ENCODE data around the gene SH2D4B. TPM values are rescaled to one million over a fixed set of nuclear protein-coding genes. Genes with fewer than 3 reads are reported as not detected.

SH2D4B gene
- total RNA-seq, 1 donor = not detected

- DNase-seq (ENCODE audit: low read depth) = no peak
- TF ChIP-seq CTCF (IDR thresholded peaks at IDR 0.05; ENCODE audit: insufficient read depth, low read length) = no peak
- no peak overlapping the region for H3K4me3 ChIP-seq (ENCODE audit: low read depth, low read length)
These were observed 108.7 kb downstream of the SH2D4B start for GRCh38 chr10:80646366-80646765.

DNA sequence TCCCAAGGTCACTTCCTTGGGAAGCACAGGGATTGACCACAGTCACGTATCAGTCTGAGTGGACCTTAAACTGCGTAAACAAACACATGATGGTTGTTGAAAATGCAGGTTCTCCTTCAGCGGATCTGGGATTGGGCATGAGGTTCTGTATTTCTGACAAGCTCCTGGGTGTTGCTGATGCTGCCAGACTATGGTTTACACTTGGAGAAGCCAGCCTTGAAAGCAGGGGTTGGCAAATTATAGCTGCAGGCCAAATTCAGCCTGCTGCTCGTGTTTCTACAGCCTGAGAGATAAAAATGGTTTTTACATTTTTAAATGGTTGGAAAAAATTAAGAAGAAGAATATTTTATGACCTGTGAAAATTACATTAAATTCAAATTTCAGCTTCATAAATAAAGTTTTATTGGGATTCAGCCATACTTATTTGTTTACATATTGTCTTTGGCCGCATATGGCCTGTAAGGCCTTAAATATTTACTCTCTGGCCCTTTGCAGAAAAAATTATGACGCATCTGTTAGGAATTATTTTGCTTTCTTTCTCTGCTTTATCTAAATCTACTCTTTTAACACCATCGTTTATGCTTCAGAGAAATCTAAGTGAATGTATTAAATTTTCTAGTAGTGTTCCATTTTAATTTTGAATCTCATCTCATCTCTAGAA lies 109.6 kb downstream of the SH2D4B start:
- no peak overlapping the region for H3K4me3 ChIP-seq (ENCODE audit: low read depth, low read length)
- no peak for DNase-seq (ENCODE audit: low read depth)
- no peak for TF ChIP-seq CTCF (IDR thresholded peaks at IDR 0.05; ENCODE audit: insufficient read depth, low read length)

- H3K4me3 ChIP-seq (ENCODE audit: low read depth, low read length) = no peak overlapping the region
- DNase-seq (ENCODE audit: low read depth) = no peak
- TF ChIP-seq CTCF (IDR thresholded peaks at IDR 0.05; ENCODE audit: insufficient read depth, low read length) = no peak
These were observed 110.4 kb downstream of the SH2D4B start for GRCh38 chr10:80648106-80648505.

DNA sequence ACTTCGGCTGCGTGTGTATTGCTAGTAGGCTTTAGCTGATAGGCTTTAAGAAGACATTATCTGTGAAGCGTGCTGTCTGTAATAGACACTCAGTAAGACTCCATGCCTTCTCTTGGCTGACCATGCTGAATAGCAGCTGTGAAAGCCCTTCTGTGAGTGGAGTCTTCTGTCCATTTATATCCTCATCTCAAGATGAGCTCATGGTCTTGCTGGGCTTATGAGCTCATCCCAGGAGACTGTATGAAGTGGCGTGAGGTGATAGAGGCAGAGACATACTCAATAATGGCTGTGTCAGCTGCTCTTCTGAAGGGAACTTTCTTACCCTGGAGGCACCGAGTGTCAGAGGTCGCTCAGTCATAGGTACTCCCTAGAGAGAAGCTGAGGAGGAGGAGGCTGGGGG lies 111.5 kb downstream of the SH2D4B start:
- TF ChIP-seq CTCF (IDR thresholded peaks at IDR 0.05; ENCODE audit: insufficient read depth, low read length) = no peak
- no peak for DNase-seq (ENCODE audit: low read depth)
- H3K4me3 ChIP-seq (ENCODE audit: low read depth, low read length) = no peak overlapping the region

DNA sequence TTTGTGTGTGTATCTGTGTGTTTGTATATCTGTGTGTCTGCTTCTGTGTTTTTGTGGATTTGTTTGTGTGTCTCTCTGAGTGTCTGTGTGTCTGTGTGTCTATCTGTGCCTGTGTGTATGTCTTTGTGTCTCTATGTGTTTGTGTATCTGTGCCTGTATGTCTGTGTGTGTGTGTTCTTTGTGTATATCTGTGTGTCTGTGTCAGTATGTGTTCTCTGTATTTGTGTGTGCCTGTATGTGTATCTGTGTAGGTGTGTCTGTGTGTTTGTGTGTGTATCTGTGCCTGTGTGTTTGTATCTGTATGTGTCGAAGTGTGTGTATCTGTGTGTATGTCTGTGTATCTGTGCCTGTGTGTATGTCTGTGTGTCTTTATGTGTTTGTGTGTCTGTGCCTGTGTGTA lies 118.2 kb downstream of the SH2D4B start:
- TF ChIP-seq CTCF (IDR thresholded peaks at IDR 0.05; ENCODE audit: insufficient read depth, low read length) = no peak
- DNase-seq (ENCODE audit: low read depth) = no peak
- H3K4me3 ChIP-seq (ENCODE audit: low read depth, low read length) = no peak overlapping the region

- no peak for TF ChIP-seq CTCF (IDR thresholded peaks at IDR 0.05; ENCODE audit: insufficient read depth, low read length)
- no peak for DNase-seq (ENCODE audit: low read depth)
- no peak overlapping the region for H3K4me3 ChIP-seq (ENCODE audit: low read depth, low read length)
These were observed 120.4 kb downstream of the SH2D4B start for GRCh38 chr10:80658068-80658467.

GRCh38 chr10:80659289-80659688 lies 121.6 kb downstream of the SH2D4B start:
- TF ChIP-seq CTCF (IDR thresholded peaks at IDR 0.05; ENCODE audit: insufficient read depth, low read length) = no peak
- H3K4me3 ChIP-seq (ENCODE audit: low read depth, low read length) = no peak overlapping the region
- DNase-seq (ENCODE audit: low read depth) = no peak

Data from fibroblast of the aortic adventitia (primary cell).